NCI-H146 (cell line): Measurements from ENCODE around the gene TOX4.
"Not testable (repeated sequence)": the region's sequence is repeated elsewhere in the genome, so short reads cannot be mapped to it uniquely, and the experiment has no call there.

Source experiments
- DNase-seq: peaks from one replicate; lab custom pipeline; 2025; lab: John Stamatoyannopoulos, UW

TOX4 gene

GRCh38 chr14:21535545-21536417 lies 58.8 kb downstream of the TOX4 start:
- DNase-seq, result no peak

GRCh38 chr14:21536418-21537089 lies 59.6 kb downstream of the TOX4 start:
- no peak for DNase-seq

- DNase-seq, result no peak
These were observed 60.1 kb downstream of the TOX4 start for GRCh38 chr14:21537090-21537424.

- DNase-seq, result no peak
These were observed 62.4 kb downstream of the TOX4 start for GRCh38 chr14:21539189-21539940.

GRCh38 chr14:21541413-21542074 lies 64.5 kb downstream of the TOX4 start:
- DNase-seq, result no peak

GRCh38 chr14:21543521-21543960 lies 66.5 kb downstream of the TOX4 start:
- DNase-seq, result peak; percentile 24

- no peak for DNase-seq
These were observed 67.0 kb downstream of the TOX4 start for GRCh38 chr14:21543963-21544362.

GRCh38 chr14:21544588-21544987 lies 67.6 kb downstream of the TOX4 start:
- not testable (repeated sequence) for DNase-seq
